ENCODE measurements around the gene CCDC30.

The CCDC30 gene

DNA sequence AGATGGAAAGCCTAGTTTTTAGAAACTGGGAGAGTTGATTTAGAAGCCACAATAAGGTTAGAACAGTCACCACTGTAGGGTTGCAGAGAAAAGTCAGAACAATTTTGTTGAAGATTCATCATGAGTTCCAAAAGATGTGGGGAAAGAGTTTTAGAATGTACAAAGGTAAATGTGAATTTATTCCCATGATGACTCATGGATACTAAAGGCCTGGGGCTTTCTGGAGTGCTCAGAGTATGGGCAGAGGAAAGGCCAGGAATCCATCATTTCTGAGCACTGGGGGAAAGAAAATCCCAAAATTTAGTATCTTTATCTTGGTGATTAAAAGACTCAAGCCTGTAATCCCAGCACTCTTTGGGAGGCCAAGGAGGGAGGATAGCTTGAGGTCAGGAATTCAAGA is 236.9 kb downstream of the CCDC30 start:
- no peak for DNase-seq

DNA sequence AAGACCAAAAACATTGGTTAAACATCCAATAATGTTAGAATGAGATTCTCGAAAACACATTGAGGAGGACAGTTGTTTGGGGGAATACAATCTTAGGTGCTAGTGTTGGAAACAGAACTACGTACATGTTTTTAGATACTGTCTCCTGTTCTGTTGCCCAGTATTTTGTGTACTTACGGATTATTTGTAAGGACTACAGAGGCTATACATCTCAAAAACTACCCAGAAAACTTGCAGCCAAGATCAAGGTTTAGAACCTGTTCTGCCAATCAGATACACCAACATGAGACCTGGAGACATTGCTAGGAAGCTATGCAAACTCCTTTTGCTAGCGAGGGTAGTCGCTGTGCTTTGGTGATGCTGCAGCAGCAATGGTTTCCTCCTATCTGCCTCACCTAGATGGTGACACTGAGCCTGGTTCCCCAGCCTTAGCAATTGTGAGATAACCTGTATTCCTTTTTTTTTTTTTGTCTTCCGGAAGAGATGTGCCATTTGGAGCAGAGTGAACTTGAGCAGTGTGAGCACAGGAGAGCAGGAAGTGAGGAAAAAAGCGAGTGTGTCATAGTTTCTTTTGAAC is 240.9 kb downstream of the CCDC30 start:
- DNase-seq, result no peak

All from CD4-positive, alpha-beta T cell treated with Interleukin-21 for 1 hour (primary cell).